Activated CD4-positive, CD25-positive, alpha-beta regulatory T cell treated with anti-CD3 and anti-CD28 coated beads, Interleukin-2, amount 50 U/mL, for 24 hours (primary cell): ENCODE data around the gene CADPS2.

Experiments
- ATAC-seq, 2 donors: fragments of 150-1000 bp; cut with Tn5 transposase; one replicate each; pipeline ENCODE4 v1.10.0; 2021; ENCODE audit warnings: mild to moderate bottlenecking in 1 of 2, moderate library complexity in 1 of 2

CADPS2 gene

GRCh38 chr7:122767339-122767738 is 118.9 kb downstream of the CADPS2 start:
- ATAC-seq = no peak

- ATAC-seq = no peak
Observed at GRCh38 chr7:122766593-122766992, 119.7 kb downstream of the CADPS2 start.

GRCh38 chr7:122764902-122765301 is 121.4 kb downstream of the CADPS2 start:
- ATAC-seq = no peak

GRCh38 chr7:122764020-122764419 is 122.2 kb downstream of the CADPS2 start:
- no peak for ATAC-seq

- ATAC-seq = no peak
Observed at GRCh38 chr7:122762071-122762470, 124.2 kb downstream of the CADPS2 start.

- no peak for ATAC-seq
Observed at GRCh38 chr7:122758501-122758900, 127.8 kb downstream of the CADPS2 start.

GRCh38 chr7:122756860-122757259 is 129.4 kb downstream of the CADPS2 start:
- no peak for ATAC-seq

GRCh38 chr7:122755696-122756095 is 130.6 kb downstream of the CADPS2 start:
- no peak for ATAC-seq

- no peak for ATAC-seq
Observed at GRCh38 chr7:122752583-122752982, 133.7 kb downstream of the CADPS2 start.

- ATAC-seq = no peak
Observed at GRCh38 chr7:122750389-122750788, 135.9 kb downstream of the CADPS2 start.

- ATAC-seq = no peak
Observed at GRCh38 chr7:122748195-122748594, 138.1 kb downstream of the CADPS2 start.

- no peak for ATAC-seq
Observed at GRCh38 chr7:122746948-122747347, 139.3 kb downstream of the CADPS2 start.

- no peak for ATAC-seq
Observed at GRCh38 chr7:122743211-122743610, 143.0 kb downstream of the CADPS2 start.

GRCh38 chr7:122738947-122739346 is 147.3 kb downstream of the CADPS2 start:
- ATAC-seq = no peak

GRCh38 chr7:122736183-122736582 is 150.1 kb downstream of the CADPS2 start:
- ATAC-seq = no peak

GRCh38 chr7:122727759-122728158 is 158.5 kb downstream of the CADPS2 start:
- no peak for ATAC-seq

GRCh38 chr7:122727354-122727753 is 158.9 kb downstream of the CADPS2 start:
- no peak for ATAC-seq

GRCh38 chr7:122726881-122727280 is 159.4 kb downstream of the CADPS2 start:
- ATAC-seq = no peak

- ATAC-seq = no peak
Observed at GRCh38 chr7:122724366-122724765, 161.9 kb downstream of the CADPS2 start.

- no peak for ATAC-seq
Observed at GRCh38 chr7:122719010-122719578, 167.2 kb downstream of the CADPS2 start.

- no peak for ATAC-seq
Observed at GRCh38 chr7:122717356-122718089, 168.7 kb downstream of the CADPS2 start.

- no peak for ATAC-seq
Observed at GRCh38 chr7:122715183-122715582, 171.1 kb downstream of the CADPS2 start.

- ATAC-seq = no peak
Observed at GRCh38 chr7:122710916-122711315, 175.3 kb downstream of the CADPS2 start.

- ATAC-seq = no peak
Observed at GRCh38 chr7:122709930-122710646, 176.2 kb downstream of the CADPS2 start.
